Ammon's horn (tissue), 1 donor: ENCODE data around the gene INTS3.

Experiments
- DNase-seq: peaks from one replicate; pipeline ENCODE4 v3.0.0-alpha.2; 2016; ENCODE audit warnings: low spot score

The INTS3 gene

DNA sequence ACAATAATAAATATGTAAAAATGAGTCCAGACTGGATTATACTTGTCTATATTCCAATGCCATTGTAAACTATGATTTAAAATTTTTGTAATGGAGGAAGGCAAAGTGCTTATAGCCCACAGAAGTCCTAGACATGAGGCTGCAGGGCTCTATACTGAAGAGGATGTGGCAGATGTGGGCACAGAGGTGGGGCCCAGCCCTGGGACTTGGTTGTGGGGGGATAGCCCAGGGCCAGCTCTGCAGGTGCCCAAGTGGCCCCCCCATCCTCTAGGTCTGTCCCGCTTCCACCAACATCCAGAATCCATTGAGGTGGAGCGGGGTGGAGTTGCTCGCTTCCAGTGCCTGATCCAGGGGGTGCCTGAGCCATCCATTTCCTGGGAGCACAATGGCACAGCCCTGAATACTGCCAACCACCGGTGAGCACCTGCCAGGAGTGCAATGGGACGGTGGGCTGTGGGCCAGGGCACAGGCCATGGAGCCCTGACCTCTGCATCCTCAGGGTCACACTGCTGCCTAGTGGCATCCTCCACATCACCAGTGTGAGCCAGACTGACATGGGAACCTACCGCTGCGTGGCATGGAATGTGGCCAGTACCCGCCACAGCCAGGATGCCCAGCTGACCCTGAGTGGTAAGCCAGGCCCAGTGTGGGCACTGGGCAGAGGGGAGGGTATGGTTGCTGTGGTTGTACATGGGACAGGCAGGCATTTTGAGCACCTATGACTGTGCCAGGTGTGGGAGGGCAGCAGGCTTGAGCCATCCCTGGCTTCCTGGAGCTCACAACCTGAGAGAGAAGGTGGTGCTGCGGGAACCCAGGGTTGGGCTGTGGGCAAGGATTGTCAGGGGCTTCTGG is 68.3 kb downstream of the INTS3 start:
- DNase-seq: no peak

DNA sequence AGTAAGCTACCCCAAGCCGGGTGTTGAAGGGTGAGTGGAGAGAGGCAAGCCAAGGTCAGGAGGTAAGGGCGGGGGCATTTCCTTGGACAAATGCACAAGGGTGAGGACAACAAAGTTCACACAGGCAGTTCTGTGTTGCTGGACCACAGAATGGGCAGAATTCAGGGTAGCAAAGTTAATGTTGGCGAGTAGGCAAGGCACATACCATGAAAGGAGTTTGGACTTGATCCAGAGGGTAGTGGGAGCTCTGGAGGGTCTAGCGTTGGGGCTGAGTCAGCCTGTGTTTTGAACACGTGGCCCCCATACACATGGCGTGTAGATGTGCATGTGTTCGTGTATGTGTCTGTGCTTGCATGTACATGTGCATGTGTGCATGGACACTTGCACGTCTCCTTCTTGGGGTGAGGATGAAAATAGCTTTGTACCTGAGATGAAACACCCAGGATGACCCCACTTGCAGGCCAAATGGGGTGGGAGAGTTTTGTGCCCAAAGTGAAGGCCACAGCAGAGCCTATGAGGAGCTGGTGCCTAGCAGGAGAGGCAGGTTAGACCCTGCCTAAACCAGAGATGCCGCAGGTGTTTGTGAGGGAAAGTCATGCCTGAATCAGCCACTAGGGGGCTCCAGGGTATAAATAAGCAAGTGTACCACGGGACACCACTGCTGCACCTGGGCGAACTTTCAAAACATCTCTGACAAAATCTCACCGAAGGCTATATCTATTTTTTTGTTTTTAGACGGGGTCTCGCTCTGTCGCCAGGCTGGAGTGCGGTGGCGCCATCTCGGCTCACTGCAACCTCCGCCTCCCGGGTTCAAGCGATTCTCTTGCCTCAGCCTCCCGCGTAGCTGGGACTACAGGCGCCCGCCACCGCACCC is 69.2 kb downstream of the INTS3 start:
- peak; percentile 70 for DNase-seq

DNA sequence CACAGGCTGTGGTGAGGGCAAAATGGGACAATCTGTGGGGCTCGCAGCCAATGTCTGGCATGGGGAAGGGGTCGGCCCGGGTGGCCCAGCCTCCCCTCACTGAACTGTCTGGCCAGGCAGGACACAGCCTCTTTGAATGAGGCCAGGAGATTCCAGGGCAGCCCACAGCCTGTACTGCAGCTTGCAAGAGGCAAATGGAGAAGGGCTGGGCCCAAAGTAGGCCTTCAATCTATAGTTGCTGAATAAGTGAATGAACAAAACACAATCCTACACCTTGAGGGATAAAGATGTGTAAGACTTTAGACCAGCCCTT is 70.6 kb downstream of the INTS3 start:
- DNase-seq: no peak

DNA sequence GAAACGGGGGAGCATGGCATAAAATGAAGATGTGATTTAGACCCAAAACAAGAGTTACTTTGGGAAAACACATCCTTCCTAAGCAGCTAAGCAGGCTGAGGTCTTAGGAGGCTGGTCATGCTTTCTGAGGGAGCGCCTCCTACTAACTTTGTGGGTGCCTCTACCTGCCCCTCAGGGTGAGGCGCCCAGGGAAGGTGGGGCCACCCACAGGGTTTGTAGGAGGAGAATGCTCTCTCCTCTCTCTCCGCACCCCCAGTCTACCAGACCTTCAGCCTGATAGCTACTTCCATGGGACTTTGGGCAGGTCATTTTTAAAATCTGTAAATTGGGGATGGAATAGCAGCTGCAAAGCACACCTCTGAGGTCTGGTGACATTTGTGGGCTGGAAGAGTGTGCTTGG is 71.2 kb downstream of the INTS3 start:
- DNase-seq: no peak

DNA sequence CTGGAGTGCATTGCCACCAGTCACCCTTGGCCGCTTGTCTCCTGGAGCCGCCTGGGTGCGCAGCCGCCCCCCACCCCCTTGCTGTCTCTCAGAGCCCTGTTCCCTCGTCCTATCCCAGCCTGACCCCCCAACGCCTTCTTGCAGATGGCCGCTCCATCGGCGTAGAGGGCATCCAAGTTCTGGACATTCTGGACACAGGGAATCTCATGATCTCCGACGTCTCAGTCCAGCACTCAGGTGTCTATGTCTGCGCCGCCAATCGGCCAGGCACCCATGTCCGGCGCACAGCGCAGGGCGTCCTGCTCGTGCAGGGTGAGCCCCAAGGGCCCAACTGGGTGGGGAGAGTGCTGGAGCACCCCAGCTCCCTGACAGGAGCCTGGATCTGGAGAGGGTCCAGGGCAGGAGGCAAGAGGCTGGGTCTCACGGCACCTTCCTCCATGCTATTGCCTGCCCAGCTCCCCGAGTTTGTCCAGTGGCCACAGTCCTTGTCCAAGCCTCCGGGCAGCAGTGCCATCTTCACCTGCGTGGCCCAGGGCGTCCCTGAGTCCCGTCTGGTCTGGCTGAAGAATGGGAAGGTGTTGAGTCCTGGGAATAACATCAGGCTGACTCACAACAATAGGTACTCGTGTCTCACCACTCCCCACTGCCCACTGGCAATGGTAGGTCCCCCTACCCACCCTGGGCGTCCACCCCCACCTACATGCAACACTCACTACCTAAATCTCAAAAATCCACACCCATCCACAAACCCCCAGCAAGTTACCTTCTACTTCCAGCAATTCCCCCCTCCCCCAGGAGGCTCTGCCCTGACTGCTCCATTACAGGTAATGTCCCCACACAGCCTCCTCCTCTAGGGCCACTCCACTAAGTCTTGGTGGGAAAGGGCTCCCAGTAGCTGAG is 72.0 kb downstream of the INTS3 start:
- no peak for DNase-seq

DNA sequence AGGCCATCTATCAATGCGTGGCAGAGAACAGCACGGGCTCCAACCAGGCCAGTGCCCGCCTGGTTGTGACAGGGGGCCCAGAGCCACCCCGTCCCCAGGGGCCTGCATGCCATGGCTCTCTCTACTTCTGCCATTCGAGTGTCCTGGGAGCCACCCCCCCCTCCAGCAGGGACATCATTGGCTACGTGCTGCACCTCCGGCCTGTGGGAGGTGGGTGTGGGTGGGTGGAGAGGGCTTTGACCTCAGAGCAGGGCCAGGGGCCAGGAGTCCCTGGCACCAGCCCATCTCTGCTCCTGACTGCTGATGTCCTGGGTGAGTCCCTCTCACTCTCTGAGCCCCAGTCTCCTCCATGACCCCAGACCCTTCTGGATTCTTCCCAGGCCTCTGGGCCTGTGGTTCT is 72.7 kb downstream of the INTS3 start:
- no peak for DNase-seq

DNA sequence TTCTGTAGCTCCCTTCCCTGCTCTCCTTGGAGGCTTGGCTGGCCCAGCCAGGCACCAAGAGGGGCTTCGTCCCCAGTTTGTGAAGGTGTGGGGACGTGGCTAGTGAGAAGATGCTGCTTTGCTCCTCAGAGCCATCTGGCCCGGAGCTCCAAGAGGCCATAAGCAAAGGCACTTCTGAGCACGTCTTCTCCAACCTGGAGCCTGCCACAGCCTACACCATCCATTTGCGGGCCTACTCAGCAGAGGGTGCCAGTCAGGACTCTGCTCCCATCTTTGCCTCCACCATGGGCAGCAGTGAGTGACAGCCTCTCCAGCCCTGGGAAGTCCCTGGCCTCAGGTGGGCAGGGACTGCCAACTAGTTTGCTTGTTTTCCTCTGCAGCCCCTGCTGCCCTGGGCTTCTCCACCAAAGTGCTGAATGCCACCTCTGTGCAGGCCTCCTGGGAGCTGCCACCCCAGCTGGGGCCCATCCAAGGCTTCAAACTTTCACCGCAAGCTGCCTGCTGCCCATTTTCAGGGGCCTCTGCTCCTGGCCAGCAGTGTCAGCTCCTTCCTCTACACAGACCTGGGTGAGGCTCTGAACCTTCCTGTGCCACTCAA is 73.3 kb downstream of the INTS3 start:
- DNase-seq: no peak

DNA sequence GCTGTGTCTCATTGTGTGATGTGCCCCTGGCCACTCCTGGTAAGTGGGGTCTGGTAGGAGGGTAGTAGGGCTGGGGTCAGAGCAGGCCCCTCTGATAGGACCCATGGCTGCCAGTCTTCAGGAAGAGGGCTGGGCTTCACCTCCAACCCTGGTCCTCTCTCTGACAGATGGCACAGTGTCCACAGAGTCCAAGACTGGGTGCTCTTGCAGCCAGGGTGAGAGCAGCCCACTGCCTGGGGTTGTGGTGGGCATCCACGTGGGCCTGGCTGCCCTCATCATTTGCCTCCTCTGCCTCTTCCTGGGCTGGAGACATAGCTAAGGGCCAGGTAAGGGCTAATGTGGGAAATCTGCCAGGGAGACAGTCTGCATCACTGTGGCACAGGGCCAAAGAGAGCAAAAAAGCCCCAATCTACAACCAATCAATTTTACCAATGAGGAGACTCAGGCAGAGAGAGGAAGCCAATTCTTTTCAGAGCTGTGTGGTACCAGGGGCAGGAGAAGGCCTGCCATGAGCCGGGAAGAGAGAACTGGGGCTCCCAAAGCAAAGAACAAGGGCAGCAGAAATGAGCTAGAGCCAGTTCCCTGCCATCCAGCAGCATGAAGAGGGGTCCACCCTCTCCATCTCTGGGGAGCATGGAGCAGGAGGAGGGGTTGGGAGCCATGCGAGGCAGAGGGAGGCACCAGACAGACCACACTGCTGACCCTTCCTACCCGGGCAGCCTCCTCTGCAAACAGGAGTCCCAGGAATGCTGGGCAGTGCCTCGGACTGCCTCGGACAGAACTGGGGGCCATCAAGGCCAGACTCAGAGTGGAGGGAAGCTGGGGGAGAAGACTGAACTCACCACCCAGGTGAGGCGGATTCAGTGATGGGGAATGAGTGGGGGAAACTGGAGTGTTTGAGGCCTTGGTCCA is 74.2 kb downstream of the INTS3 start:
- DNase-seq: no peak

DNA sequence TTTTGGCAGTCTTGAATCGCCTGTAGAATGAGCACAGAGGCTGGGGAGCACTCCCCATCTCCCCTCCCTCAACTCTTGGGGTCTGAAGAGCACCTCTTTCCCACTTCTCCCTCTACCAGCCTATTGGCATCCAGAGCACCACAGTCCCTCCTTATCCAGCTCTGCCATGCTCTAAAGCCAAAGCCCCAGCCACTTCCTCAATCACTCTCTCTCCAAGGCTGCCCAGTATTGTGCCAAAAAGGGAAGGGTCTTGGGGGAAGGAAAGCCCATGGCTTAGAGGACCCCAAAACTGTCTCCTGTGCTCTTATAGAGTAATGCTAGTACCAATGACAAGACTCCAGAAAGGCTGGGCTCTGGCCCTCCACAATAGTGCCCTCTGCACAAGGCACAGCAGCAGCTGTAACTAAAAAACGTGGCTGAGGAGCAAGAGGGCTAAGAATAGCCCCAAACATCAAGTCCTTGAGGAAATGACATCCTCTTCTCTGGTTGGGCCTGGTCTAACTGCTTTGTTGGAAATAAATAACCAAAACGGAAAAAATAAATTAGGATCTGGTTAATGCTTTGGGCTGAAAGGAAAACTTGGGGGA is 75.7 kb downstream of the INTS3 start:
- DNase-seq: no peak

DNA sequence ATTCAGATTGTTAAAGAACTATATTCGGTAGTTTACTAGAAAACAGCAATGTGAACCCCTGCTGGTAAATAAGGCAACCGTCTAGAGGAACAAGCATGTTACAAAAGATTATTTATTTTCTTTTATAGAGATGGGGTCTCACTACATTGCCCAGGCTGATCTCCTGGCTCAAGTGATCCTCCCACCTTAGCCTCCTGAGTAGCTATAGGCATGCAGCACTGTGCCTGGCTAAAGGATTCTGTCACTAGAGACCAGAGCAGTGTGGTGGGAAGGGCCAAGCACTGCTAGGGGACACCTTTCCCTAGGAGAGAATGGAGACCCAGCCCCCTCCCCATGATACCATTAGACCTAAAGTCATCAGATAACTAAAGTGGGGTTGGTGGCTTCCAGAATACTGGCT is 76.3 kb downstream of the INTS3 start:
- DNase-seq: no peak

DNA sequence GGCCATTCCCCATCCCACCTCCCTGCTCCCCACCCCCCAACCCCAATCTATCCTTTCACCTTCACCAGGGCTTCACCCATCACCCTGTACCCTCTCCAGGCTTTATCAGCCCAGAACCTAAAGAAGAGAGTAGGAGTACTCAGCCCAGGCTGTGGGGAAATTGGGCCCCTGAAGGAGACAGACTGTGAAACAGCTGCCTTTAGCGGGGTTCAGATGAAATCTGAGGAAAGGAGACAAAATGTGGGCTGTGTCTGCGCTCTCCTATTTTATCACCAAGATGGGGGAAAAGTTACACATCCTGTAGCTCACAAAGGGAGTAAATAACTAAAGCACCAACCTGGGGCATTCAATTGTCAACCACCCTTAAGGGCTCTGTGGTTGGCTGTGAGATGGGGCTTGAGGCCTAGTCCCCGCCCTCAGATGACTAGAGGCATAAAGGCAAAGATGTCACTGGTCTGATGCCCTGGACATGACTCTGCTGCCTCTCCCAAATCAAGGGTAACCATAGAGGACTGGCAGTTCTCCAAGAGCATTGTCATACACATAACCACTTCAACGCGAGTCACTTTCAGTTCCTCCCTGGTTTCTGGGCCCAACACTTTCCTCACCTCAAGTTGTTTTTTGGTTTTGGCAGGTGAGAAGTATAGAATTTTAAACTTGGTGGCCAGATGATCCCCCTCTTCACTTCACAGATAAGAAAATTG is 77.3 kb downstream of the INTS3 start:
- peak; percentile 68 for DNase-seq

DNA sequence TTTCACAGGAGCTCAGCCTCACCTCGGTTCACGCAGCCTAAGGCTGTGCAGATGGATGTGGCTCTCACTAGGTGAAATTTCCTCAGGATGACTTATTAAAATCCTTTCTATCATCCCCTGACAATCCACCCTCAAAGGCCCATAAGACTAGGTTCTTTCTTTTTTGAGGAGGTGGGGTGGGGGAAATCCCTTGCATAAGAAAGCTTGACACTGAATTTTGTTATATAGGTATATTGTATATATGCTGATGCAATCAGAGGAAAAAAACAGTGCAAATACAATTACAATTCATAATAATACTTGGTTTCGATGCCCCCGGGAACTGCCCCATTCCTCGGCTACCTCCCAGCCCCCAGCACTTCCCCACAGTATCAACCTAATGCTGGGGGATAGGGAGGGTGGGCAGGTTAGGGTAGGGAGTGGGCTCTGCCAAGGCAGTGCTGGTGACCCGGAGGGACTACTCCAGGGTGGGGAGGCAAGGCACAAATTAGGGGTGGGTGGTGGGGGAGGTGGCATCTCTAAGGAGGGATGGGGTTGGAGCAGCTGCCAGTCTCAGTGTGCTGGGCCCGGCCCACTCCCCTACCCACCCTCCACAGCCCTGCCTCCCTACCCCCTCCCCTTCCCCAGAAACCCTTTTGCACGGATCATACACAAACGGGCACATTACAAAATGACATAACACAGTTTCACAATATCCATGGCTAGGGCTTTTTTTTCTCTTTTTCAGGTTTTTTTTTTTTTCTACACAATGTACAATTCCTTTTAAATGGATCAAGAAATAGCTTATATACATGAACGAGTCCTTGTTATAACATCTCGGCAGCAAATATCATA is 78.3 kb downstream of the INTS3 start:
- no peak for DNase-seq

DNA sequence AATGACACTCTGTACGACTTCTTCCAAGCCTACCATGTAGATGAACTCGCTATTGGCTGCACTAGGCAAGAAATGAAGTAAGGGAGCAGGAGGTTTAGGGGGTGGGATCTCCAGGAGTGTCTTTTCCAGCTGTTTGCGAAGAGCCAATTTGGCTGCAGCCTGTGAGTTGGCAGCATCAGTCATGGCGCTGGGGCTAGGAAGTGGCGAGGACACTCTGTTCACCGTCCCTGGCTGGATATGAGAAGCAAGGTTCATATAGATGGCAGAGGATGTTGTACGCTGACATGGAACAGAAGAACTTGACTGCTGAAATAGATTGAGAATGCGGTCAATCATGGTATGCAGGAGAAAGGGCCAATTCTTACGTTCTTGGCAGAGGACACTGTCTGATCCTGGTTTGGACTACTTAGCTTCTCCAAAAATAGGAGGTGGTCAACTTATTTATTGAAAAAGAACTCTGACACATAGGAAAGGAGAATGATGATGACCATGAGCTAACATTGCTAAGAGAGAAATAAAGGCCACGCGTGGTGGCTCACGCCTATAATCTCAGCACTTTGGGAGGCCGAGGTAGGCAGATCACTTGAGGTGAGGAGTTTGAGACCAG is 88.5 kb downstream of the INTS3 start:
- DNase-seq: no peak

DNA sequence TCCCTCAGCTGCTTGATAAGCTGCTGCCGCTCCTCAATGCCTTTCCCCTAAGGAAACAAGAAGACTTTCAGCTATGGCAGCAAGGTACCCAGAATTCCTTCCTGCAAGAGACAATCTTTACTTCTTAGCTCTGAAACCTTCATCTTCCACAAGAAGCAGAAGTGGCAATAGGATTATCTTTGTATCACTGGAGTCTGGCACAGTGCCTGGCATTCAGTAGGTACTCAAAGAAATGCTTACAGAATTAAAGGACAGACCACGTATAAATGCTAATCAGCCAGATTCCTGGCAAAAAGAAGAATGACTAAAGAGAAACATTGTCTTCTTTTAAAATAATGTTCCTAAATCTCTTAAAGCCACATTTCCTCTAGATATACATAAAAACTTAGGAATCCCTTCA is 91.0 kb downstream of the INTS3 start:
- DNase-seq: no peak
